HUES6 (cell line): ENCODE measurements around the gene TMEM170B.

ENCODE experiments used
- H3K27ac ChIP-seq: 2 replicates; pipeline ENCODE4 v1.7.0; 2013; ENCODE audit warnings: low read depth, mild to moderate bottlenecking, low read length, inconsistent platforms
- H3K27me3 ChIP-seq: 2 replicates; pipeline ENCODE4 v1.6.1; 2013; ENCODE audit warnings: low read length; ENCODE audit not compliant: control insufficient read depth, insufficient read depth
- H3K36me3 ChIP-seq: 2 replicates; pipeline ENCODE4 v1.6.1; 2013; ENCODE audit warnings: low read length; ENCODE audit not compliant: control insufficient read depth, insufficient read depth
- H3K4me1 ChIP-seq: 2 replicates; pipeline ENCODE4 v1.6.1; 2013; ENCODE audit warnings: low read length; ENCODE audit not compliant: control insufficient read depth, insufficient read depth
- H3K4me3 ChIP-seq: 2 replicates; pipeline ENCODE4 v1.5.1; 2013; ENCODE audit warnings: low read depth, low read length
- H3K9ac ChIP-seq: one replicate; pipeline ENCODE4 v1.6.1; 2013; ENCODE audit warnings: mild to moderate bottlenecking, low read length
- H3K9me3 ChIP-seq: 2 replicates; pipeline ENCODE4 v1.6.1; 2013; ENCODE audit warnings: low read depth, low read length; ENCODE audit not compliant: control insufficient read depth, insufficient read depth

TMEM170B gene

GRCh38 chr6:11589261-11589660 lies 51.7 kb downstream of the TMEM170B start:
- Histone ChIP-seq H3K4me3 (no peak overlapping the region), H3K9me3 (peaks cover 8% of the 10 kb centered on the region; the same call in 1 of the 2 replicates), H3K27ac (no peak overlapping the region), H3K4me1 (peaks cover 13% of the 10 kb centered on the region), H3K9ac (no peak overlapping the region), H3K27me3 (no peaks in the 10 kb centered on the region), H3K36me3 (no peaks in the 10 kb centered on the region)

GRCh38 chr6:11592294-11592906 lies 54.9 kb downstream of the TMEM170B start:
- no peaks in the 10 kb centered on the region for H3K27me3 ChIP-seq
- no peak overlapping the region for H3K4me3 ChIP-seq
- peaks cover 8% of the 10 kb centered on the region; the same call in 1 of the 2 replicates for H3K9me3 ChIP-seq
- no peaks in the 10 kb centered on the region for H3K36me3 ChIP-seq
- no peak overlapping the region for H3K9ac ChIP-seq
- H3K4me1 ChIP-seq = no peaks in the 10 kb centered on the region
- no peak overlapping the region for H3K27ac ChIP-seq

DNA sequence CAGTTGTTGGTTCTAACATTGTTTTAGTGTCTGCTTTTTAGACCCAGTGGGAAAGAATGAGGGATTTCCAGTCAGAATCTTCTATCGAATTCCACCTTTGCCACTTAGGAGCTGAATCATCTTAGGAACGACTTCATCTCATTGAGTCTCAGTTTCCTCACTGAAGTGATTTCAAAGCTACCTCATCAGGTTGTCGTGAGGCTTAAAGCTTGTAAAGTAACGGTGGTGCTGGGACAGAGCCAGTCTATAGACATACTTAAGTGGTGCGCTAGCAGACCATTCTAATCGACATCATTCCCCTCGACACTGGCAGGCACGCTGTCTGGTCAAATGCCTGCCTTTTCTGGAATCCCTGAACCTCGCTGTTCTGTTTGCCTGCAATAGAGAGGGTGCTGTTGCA lies 55.5 kb downstream of the TMEM170B start:
- Histone ChIP-seq H3K9ac (no peak overlapping the region), H3K9me3 (peaks cover 8% of the 10 kb centered on the region; the same call in 1 of the 2 replicates), H3K36me3 (no peaks in the 10 kb centered on the region), H3K27me3 (no peaks in the 10 kb centered on the region), H3K4me3 (no peak overlapping the region), H3K4me1 (no peaks in the 10 kb centered on the region), H3K27ac (no peak overlapping the region)

- no peak overlapping the region for H3K9ac ChIP-seq
- no peak overlapping the region for H3K4me3 ChIP-seq
- no peaks in the 10 kb centered on the region for H3K9me3 ChIP-seq
- no peaks in the 10 kb centered on the region for H3K36me3 ChIP-seq
- H3K27me3 ChIP-seq = no peaks in the 10 kb centered on the region
- no peaks in the 10 kb centered on the region for H3K4me1 ChIP-seq
- no peak overlapping the region for H3K27ac ChIP-seq
Measured at GRCh38 chr6:11595903-11596302, 58.4 kb downstream of the TMEM170B start.

GRCh38 chr6:11596640-11597237 lies 59.2 kb downstream of the TMEM170B start:
- Histone ChIP-seq H3K27ac (no peak overlapping the region), H3K9me3 (no peaks in the 10 kb centered on the region), H3K4me3 (no peak overlapping the region), H3K4me1 (peaks cover 3% of the 10 kb centered on the region), H3K9ac (no peak overlapping the region), H3K36me3 (no peaks in the 10 kb centered on the region), H3K27me3 (no peaks in the 10 kb centered on the region)

DNA sequence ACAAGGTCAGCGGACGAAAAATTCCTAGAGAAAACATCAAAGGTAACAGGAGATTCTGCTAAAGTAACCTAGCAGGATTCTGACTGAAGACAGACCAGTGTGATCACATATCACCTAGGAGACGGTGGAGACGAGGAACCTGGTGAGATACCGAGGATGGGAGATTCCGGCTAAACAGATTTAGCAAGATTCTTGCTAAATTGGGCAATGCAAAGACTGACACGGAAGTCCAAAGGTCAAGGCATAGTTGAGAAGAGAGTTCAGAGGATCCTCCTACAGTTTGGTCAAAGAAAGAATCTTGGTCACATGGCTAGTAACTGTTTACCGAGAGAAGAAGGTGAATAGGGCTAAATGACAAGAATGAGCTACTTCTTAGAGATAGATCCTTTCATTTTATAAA lies 61.1 kb downstream of the TMEM170B start:
- Histone ChIP-seq H3K36me3 (no peaks in the 10 kb centered on the region), H3K4me3 (no peak overlapping the region), H3K9me3 (no peaks in the 10 kb centered on the region), H3K27me3 (no peaks in the 10 kb centered on the region), H3K27ac (no peak overlapping the region), H3K9ac (no peak overlapping the region), H3K4me1 (peaks cover 13% of the 10 kb centered on the region)

DNA sequence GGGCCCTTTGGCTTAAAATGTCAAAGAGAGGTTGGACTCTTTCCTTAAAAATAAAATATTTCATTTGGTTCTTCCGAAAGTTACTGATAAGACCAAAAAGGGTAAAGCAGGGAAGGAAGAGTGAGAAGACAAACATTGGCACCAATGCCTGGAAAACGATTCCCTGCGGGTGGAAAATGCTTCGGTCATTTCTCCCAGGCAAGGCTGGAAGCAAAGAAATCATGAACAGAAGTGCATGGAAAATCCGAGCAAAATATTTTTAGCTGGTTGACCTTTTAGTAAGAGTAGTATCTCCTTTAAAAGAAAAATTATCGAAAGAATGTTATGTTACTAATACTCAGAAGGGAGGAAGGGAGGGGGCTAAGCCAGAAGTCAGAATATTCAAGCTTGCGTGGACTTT lies 62.7 kb downstream of the TMEM170B start:
- Histone ChIP-seq H3K9ac (no peak overlapping the region), H3K4me3 (no peak overlapping the region), H3K36me3 (no peaks in the 10 kb centered on the region), H3K9me3 (no peaks in the 10 kb centered on the region), H3K27me3 (no peaks in the 10 kb centered on the region), H3K27ac (no peak overlapping the region), H3K4me1 (peaks cover 13% of the 10 kb centered on the region)

- Histone ChIP-seq H3K4me3 (no peak overlapping the region), H3K9ac (no peak overlapping the region), H3K4me1 (peaks cover 13% of the 10 kb centered on the region), H3K36me3 (no peaks in the 10 kb centered on the region), H3K27me3 (no peaks in the 10 kb centered on the region), H3K9me3 (no peaks in the 10 kb centered on the region), H3K27ac (no peak overlapping the region)
Measured at GRCh38 chr6:11601776-11602605, 64.4 kb downstream of the TMEM170B start.

- H3K27me3 ChIP-seq = no peaks in the 10 kb centered on the region
- H3K27ac ChIP-seq = no peak overlapping the region
- H3K4me3 ChIP-seq = no peak overlapping the region
- H3K9ac ChIP-seq = no peak overlapping the region
- H3K9me3 ChIP-seq = no peaks in the 10 kb centered on the region
- peaks cover 19% of the 10 kb centered on the region for H3K4me1 ChIP-seq
- no peaks in the 10 kb centered on the region for H3K36me3 ChIP-seq
Measured at GRCh38 chr6:11604215-11604614, 66.7 kb downstream of the TMEM170B start.

- H3K9me3 ChIP-seq = no peaks in the 10 kb centered on the region
- H3K36me3 ChIP-seq = no peaks in the 10 kb centered on the region
- H3K27me3 ChIP-seq = no peaks in the 10 kb centered on the region
- peaks cover 25% of the 10 kb centered on the region for H3K4me1 ChIP-seq
- no peak overlapping the region for H3K4me3 ChIP-seq
- H3K9ac ChIP-seq = no peak overlapping the region
- no peak overlapping the region for H3K27ac ChIP-seq
Measured at GRCh38 chr6:11604836-11605506, 67.4 kb downstream of the TMEM170B start.

- H3K36me3 ChIP-seq = no peaks in the 10 kb centered on the region
Measured at GRCh38 chr6:11605507-11605905, 68.0 kb downstream of the TMEM170B start.

More at GRCh38 chr6:11605507-11605905, 68.0 kb downstream of the TMEM170B start:
- Histone ChIP-seq H3K4me1 (peaks cover 25% of the 10 kb centered on the region), H3K9me3 (no peaks in the 10 kb centered on the region), H3K9ac (no peak overlapping the region), H3K4me3 (no peak overlapping the region), H3K27me3 (no peaks in the 10 kb centered on the region), H3K27ac (no peak overlapping the region)
